ENCODE data around the gene PHACTR2.

The PHACTR2 gene

DNA sequence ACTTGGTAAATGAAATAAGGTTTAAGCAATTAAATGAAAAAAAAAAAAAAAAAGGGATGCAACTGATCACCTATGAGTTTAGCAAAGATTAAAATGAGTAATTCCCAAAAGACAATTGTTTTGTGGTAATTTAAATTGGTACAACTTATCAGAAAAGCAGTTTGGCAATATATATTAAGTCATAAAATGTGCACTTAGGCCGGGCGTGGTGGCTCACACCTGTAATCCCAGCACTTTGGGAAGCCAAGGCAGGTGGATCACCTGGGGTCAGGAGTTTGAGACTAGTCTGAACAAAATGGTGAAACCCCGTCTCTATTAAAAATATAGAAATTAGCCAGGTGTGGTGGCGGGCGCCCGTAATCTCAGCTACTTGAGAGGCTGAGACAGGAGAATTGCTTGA is 7.9 kb downstream of the PHACTR2 start:
- in situ Hi-C loops (cut with MboI; ENCODE audit: low pct_unique_long_range_greater_than_20kb, low sequenced_read_pairs, unreplicated experiment) = no loop called here
- no peak for DNase-seq (ENCODE audit: low spot score)
- TF ChIP-seq, protein P1, sequence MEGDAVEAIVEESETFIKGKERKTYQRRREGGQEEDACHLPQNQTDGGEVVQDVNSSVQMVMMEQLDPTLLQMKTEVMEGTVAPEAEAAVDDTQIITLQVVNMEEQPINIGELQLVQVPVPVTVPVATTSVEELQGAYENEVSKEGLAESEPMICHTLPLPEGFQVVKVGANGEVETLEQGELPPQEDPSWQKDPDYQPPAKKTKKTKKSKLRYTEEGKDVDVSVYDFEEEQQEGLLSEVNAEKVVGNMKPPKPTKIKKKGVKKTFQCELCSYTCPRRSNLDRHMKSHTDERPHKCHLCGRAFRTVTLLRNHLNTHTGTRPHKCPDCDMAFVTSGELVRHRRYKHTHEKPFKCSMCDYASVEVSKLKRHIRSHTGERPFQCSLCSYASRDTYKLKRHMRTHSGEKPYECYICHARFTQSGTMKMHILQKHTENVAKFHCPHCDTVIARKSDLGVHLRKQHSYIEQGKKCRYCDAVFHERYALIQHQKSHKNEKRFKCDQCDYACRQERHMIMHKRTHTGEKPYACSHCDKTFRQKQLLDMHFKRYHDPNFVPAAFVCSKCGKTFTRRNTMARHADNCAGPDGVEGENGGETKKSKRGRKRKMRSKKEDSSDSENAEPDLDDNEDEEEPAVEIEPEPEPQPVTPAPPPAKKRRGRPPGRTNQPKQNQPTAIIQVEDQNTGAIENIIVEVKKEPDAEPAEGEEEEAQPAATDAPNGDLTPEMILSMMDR (IDR thresholded peaks at IDR 0.05; ENCODE audit: extremely low read depth, insufficient read depth, missing control alignments) = no peak

DNA sequence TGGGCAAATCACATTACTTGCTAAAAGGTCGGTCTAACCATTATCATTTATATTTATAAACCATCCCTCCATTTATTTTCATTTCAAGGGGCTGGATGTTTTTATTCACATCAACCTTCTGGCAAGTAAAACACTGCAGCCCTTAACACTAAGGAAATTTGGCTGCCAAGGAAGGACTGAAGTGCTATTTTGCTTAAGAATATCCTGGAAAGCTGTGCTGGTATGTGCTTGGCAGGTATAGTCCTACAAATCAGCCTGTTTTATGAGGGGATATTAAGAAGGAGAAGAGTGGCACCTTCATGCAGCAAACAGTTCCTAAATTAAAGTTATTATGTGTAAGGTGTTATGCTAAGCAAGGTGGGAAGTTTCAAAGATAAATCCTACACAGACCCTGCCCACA is 9.8 kb downstream of the PHACTR2 start:
- TF ChIP-seq, protein P1 (IDR thresholded peaks at IDR 0.05; ENCODE audit: extremely low read depth, insufficient read depth, missing control alignments) = no peak
- no peak for DNase-seq (ENCODE audit: low spot score)
- in situ Hi-C loops (cut with MboI; ENCODE audit: low pct_unique_long_range_greater_than_20kb, low sequenced_read_pairs, unreplicated experiment) = no loop called here

- TF ChIP-seq, protein P1 (IDR thresholded peaks at IDR 0.05; ENCODE audit: extremely low read depth, insufficient read depth, missing control alignments) = no peak
- in situ Hi-C loops (cut with MboI; ENCODE audit: low pct_unique_long_range_greater_than_20kb, low sequenced_read_pairs, unreplicated experiment) = no loop called here
- DNase-seq (ENCODE audit: low spot score) = no peak
Observed at GRCh38 chr6:143688681-143689080, 10.9 kb downstream of the PHACTR2 start.

- no peak for DNase-seq (ENCODE audit: low spot score)
- TF ChIP-seq, protein P1 (IDR thresholded peaks at IDR 0.05; ENCODE audit: extremely low read depth, insufficient read depth, missing control alignments) = no peak
- in situ Hi-C loops (cut with MboI; ENCODE audit: low pct_unique_long_range_greater_than_20kb, low sequenced_read_pairs, unreplicated experiment) = no loop called here
Observed at GRCh38 chr6:143689852-143690251, 12.1 kb downstream of the PHACTR2 start.

GRCh38 chr6:143691155-143691554 is 13.4 kb downstream of the PHACTR2 start:
- TF ChIP-seq, protein P1 (IDR thresholded peaks at IDR 0.05; ENCODE audit: extremely low read depth, insufficient read depth, missing control alignments) = no peak

GRCh38 chr6:143691900-143692636 is 14.3 kb downstream of the PHACTR2 start:
- DNase-seq (ENCODE audit: low spot score) = no peak
- TF ChIP-seq, protein P1 (IDR thresholded peaks at IDR 0.05; ENCODE audit: extremely low read depth, insufficient read depth, missing control alignments) = no peak
- in situ Hi-C loops (cut with MboI; ENCODE audit: low pct_unique_long_range_greater_than_20kb, low sequenced_read_pairs, unreplicated experiment) = no loop called here

More at GRCh38 chr6:143691155-143691554, 13.4 kb downstream of the PHACTR2 start:
- no peak for DNase-seq (ENCODE audit: low spot score)
- in situ Hi-C loops (cut with MboI; ENCODE audit: low pct_unique_long_range_greater_than_20kb, low sequenced_read_pairs, unreplicated experiment) = no loop called here

All from GM13977 (cell line).